ENCODE results near the gene SCUBE3. TPM values are rescaled to one million over a fixed set of nuclear protein-coding genes. Genes with fewer than 3 reads are reported as not detected.

Gene SCUBE3
- polyA plus RNA-seq, 1 donor from 2014 or later: 7.3 TPM

DNA sequence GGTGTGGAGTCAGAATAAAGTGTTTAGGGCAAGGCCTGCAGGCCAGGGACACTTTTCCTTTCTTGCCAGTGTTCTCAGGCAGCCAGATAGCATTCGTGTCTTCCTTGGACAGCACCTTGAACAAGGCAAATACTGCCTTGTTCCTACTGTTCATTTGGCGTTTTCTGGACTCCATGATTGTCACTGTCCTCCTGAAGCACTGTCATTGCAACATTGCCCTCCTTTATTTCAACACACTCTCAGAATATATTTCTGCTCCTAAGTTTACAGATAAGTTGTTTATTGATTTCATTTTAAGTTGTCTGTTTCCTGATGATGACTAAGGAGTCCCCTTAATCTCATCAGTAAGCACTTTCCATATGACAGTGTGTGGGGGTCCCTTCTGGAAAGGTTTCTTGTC, 68.7 kb downstream of the SCUBE3 start:
- Histone ChIP-seq H3K9ac (ENCODE audit: low read length) (no peak overlapping the region), H3K27me3 (ENCODE audit: insufficient read depth, low read depth, low read length) (no peaks in the 10 kb centered on the region), H3K9me2 (ENCODE audit: insufficient read depth, low read length) (no peaks in the 10 kb centered on the region), H3K4me3 (ENCODE audit: low read length) (no peak overlapping the region), H3K36me3 (ENCODE audit: insufficient read depth, low read length) (peaks cover 14% of the 10 kb centered on the region), H2AFZ (ENCODE audit: low read depth, low read length) (no peak overlapping the region), H3K27ac (ENCODE audit: low read length) (no peak overlapping the region), H3K9me3 (ENCODE audit: low read length) (no peaks in the 10 kb centered on the region), H3K4me2 (ENCODE audit: low read length) (no peak overlapping the region), H4K20me1 (ENCODE audit: insufficient read depth) (no peaks in the 10 kb centered on the region), H3F3A (ENCODE audit: insufficient read depth, low read length, poor library complexity, severe bottlenecking) (no peaks in the 10 kb centered on the region), H3K79me2 (replicated peaks; ENCODE audit: insufficient read depth, low read length) (no peaks in the 10 kb centered on the region)
- TF ChIP-seq RAD21 (conservative IDR thresholded peaks at IDR 0.05): no peak

DNA sequence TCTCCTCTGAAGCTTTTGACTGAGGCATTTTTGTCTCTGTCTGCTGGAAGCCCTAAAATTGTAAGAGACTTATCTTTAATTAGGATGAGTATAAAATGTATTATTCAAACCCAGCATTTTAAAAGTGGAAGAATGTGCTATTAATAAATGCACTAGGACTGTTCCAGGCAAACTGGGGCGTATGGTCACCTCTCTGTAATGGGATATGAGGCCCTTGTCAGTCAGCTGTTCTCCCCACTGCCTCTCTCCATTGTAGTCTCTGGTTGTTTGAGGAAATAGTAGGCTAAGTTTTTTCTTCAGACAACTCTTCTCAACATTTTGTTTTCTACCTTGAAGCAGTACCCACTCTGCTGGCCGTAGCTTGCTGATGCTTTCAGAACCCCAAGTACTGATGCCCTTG, 69.6 kb downstream of the SCUBE3 start:
- TF ChIP-seq, protein P1, sequence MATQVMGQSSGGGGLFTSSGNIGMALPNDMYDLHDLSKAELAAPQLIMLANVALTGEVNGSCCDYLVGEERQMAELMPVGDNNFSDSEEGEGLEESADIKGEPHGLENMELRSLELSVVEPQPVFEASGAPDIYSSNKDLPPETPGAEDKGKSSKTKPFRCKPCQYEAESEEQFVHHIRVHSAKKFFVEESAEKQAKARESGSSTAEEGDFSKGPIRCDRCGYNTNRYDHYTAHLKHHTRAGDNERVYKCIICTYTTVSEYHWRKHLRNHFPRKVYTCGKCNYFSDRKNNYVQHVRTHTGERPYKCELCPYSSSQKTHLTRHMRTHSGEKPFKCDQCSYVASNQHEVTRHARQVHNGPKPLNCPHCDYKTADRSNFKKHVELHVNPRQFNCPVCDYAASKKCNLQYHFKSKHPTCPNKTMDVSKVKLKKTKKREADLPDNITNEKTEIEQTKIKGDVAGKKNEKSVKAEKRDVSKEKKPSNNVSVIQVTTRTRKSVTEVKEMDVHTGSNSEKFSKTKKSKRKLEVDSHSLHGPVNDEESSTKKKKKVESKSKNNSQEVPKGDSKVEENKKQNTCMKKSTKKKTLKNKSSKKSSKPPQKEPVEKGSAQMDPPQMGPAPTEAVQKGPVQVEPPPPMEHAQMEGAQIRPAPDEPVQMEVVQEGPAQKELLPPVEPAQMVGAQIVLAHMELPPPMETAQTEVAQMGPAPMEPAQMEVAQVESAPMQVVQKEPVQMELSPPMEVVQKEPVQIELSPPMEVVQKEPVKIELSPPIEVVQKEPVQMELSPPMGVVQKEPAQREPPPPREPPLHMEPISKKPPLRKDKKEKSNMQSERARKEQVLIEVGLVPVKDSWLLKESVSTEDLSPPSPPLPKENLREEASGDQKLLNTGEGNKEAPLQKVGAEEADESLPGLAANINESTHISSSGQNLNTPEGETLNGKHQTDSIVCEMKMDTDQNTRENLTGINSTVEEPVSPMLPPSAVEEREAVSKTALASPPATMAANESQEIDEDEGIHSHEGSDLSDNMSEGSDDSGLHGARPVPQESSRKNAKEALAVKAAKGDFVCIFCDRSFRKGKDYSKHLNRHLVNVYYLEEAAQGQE (IDR thresholded peaks at IDR 0.05; ENCODE audit: borderline replicate concordance): no peak
- TF ChIP-seq POLR2AphosphoS5 (IDR thresholded peaks at IDR 0.05) (no peak), EZH2 (IDR thresholded peaks at IDR 0.05; ENCODE audit: borderline replicate concordance, insufficient read depth, low read length, poor library complexity, severe bottlenecking) (no peak), RAD21 (conservative IDR thresholded peaks at IDR 0.05) (no peak), MXI1 (conservative IDR thresholded peaks at IDR 0.05; ENCODE audit: poor library complexity, severe bottlenecking) (no peak), SMC3 (conservative IDR thresholded peaks at IDR 0.05; ENCODE audit: poor library complexity) (no peak), EP300 (conservative IDR thresholded peaks at IDR 0.05; ENCODE audit: poor library complexity, severe bottlenecking) (no peak), TAF1 (IDR thresholded peaks at IDR 0.05; ENCODE audit: low read depth) (no peak)
- TF ChIP-seq, protein P2, sequence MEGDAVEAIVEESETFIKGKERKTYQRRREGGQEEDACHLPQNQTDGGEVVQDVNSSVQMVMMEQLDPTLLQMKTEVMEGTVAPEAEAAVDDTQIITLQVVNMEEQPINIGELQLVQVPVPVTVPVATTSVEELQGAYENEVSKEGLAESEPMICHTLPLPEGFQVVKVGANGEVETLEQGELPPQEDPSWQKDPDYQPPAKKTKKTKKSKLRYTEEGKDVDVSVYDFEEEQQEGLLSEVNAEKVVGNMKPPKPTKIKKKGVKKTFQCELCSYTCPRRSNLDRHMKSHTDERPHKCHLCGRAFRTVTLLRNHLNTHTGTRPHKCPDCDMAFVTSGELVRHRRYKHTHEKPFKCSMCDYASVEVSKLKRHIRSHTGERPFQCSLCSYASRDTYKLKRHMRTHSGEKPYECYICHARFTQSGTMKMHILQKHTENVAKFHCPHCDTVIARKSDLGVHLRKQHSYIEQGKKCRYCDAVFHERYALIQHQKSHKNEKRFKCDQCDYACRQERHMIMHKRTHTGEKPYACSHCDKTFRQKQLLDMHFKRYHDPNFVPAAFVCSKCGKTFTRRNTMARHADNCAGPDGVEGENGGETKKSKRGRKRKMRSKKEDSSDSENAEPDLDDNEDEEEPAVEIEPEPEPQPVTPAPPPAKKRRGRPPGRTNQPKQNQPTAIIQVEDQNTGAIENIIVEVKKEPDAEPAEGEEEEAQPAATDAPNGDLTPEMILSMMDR (IDR thresholded peaks at IDR 0.05; ENCODE audit: poor library complexity, severe bottlenecking): no peak
- no peaks in the 10 kb centered on the region for H3K9me3 ChIP-seq (ENCODE audit: low read length)
- no peak overlapping the region for H3K4me2 ChIP-seq (ENCODE audit: low read length)
- peaks cover 14% of the 10 kb centered on the region for H3K36me3 ChIP-seq (ENCODE audit: insufficient read depth, low read length)
- no peaks in the 10 kb centered on the region for H3K79me2 ChIP-seq (replicated peaks; ENCODE audit: insufficient read depth, low read length)
- no peaks in the 10 kb centered on the region for H4K20me1 ChIP-seq (ENCODE audit: insufficient read depth)
- no peaks in the 10 kb centered on the region for H3F3A ChIP-seq (ENCODE audit: insufficient read depth, low read length, poor library complexity, severe bottlenecking)
- H3K27ac ChIP-seq (ENCODE audit: low read length): no peak overlapping the region
- no peaks in the 10 kb centered on the region for H3K27me3 ChIP-seq (ENCODE audit: insufficient read depth, low read depth, low read length)
- no peak overlapping the region for H3K4me3 ChIP-seq (ENCODE audit: low read length)
- H2AFZ ChIP-seq (ENCODE audit: low read depth, low read length): no peak overlapping the region
- no peaks in the 10 kb centered on the region for H3K9me2 ChIP-seq (ENCODE audit: insufficient read depth, low read length)
- H3K9ac ChIP-seq (ENCODE audit: low read length): no peak overlapping the region
